Measurements from ENCODE around the gene MRPS35. TPM values are rescaled to one million over a fixed set of nuclear protein-coding genes. Genes with fewer than 3 reads are reported as not detected.

MRPS35 gene
- total and polyA plus RNA-seq, 10 donors: 20.5 to 40.8 (median 28.5) TPM

DNA sequence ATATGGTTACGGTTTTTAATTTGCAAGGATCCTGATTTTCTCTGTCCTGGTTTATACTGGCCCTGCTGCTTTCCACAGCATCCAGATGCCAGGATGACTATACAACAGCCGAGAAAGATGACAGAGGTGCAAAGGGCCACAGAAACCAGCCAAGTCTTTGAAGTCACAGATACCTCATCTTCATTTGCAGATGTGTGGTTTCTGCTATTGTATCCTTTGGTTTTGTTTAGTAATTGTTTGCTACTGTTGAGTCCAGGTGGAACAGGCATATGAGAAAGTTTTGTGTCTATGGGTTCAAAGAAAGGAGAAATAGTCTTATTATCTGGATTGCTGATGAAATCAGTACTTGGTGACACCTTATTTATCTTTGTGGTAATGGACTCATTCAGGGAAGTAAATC, 52.1 kb downstream of the MRPS35 start:
- Histone ChIP-seq H3K27ac (no peak overlapping the region), H3K4me1 (no peaks in the 10 kb centered on the region), H3K36me3 (peaks cover 0 to under 1% (median 0%) of the 10 kb centered on the region in 6 donors), H3K9me3 (no peaks in the 10 kb centered on the region), H3K4me3 (no peak overlapping the region), H3K27me3 (replicated peaks in 1 of 7) (no peaks in the 10 kb centered on the region)
- no peak for DNase-seq
- 87 to 96% (median 90%) methylated on average over 2 of the region's 2 CpGs for WGBS, 5 donors
- TF ChIP-seq, protein P1, sequence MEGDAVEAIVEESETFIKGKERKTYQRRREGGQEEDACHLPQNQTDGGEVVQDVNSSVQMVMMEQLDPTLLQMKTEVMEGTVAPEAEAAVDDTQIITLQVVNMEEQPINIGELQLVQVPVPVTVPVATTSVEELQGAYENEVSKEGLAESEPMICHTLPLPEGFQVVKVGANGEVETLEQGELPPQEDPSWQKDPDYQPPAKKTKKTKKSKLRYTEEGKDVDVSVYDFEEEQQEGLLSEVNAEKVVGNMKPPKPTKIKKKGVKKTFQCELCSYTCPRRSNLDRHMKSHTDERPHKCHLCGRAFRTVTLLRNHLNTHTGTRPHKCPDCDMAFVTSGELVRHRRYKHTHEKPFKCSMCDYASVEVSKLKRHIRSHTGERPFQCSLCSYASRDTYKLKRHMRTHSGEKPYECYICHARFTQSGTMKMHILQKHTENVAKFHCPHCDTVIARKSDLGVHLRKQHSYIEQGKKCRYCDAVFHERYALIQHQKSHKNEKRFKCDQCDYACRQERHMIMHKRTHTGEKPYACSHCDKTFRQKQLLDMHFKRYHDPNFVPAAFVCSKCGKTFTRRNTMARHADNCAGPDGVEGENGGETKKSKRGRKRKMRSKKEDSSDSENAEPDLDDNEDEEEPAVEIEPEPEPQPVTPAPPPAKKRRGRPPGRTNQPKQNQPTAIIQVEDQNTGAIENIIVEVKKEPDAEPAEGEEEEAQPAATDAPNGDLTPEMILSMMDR (IDR thresholded peaks at IDR 0.05 in 8 of 11, conservative IDR thresholded peaks at IDR 0.05 in 3 of 11): no peak
- TF ChIP-seq POLR2AphosphoS5 (IDR thresholded peaks at IDR 0.05) (no peak), POLR2A (IDR thresholded peaks at IDR 0.05) (no peak)
- intact Hi-C loops (cut with DNase I; ENCODE audit: low total_unique reads): no loop called here

GRCh38 chr12:27766587-27766986, 56.0 kb downstream of the MRPS35 start:
- no peaks in the 10 kb centered on the region for H3K9me3 ChIP-seq
- DNase-seq: no peak
- H3K4me1 ChIP-seq: no peaks in the 10 kb centered on the region
- TF ChIP-seq POLR2AphosphoS5 (IDR thresholded peaks at IDR 0.05): no peak
- no peak for TF ChIP-seq POLR2A (IDR thresholded peaks at IDR 0.05)
- TF ChIP-seq, protein P1 (IDR thresholded peaks at IDR 0.05 in 8 of 11, conservative IDR thresholded peaks at IDR 0.05 in 3 of 11): no peak
- intact Hi-C loops (cut with DNase I; ENCODE audit: low total_unique reads): no loop called here
- WGBS, 5 donors: 86 to 97% (median 92%) methylated on average over 3 of the region's 3 CpGs
- H3K4me3 ChIP-seq: no peak overlapping the region
- no peak overlapping the region for H3K27ac ChIP-seq
- no peaks in the 10 kb centered on the region for H3K36me3 ChIP-seq
- H3K27me3 ChIP-seq (replicated peaks in 1 of 7): no peaks in the 10 kb centered on the region

DNA sequence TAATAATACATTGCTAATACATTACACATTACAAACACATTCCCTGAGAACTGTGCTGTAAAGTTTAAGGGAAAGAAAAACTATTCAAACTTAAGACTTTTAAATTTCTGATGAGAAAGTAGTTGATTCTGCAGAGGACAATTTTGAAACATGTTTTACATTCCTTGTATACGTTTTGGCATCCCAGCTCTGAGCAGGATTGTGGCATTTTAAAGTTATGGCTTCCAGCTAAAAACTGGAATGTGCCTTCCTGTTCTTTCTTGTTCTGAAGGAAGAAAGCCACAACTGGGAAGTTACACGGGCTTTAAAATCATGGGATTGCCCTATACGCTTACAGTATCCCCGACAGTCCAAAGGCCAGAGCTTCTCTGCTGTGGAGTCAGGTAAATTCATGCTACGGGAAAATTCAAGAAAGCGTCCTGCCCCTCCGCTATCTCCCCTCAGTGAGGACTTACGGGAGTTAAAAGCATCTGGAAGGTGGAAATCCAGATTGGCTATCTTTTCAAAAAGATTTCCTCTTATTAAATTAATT, 58.6 kb downstream of the MRPS35 start:
- Histone ChIP-seq H3K27ac (no peak overlapping the region), H3K4me3 (no peak overlapping the region), H3K4me1 (no peaks in the 10 kb centered on the region), H3K36me3 (no peaks in the 10 kb centered on the region), H3K27me3 (replicated peaks in 1 of 7) (no peaks in the 10 kb centered on the region), H3K9me3 (no peaks in the 10 kb centered on the region)
- intact Hi-C loops (cut with DNase I; ENCODE audit: low total_unique reads): no loop called here
- 75 to 92% (median 90%) methylated on average over 8 of the region's 8 CpGs for WGBS, 5 donors
- no peak for DNase-seq
- TF ChIP-seq, protein P1 (IDR thresholded peaks at IDR 0.05 in 8 of 11, conservative IDR thresholded peaks at IDR 0.05 in 3 of 11): no peak
- TF ChIP-seq POLR2A (IDR thresholded peaks at IDR 0.05): no peak
- TF ChIP-seq POLR2AphosphoS5 (IDR thresholded peaks at IDR 0.05): no peak

GRCh38 chr12:27771481-27772327, 61.1 kb downstream of the MRPS35 start:
- Histone ChIP-seq H3K9me3 (no peaks in the 10 kb centered on the region), H3K27ac (no peak overlapping the region), H3K27me3 (replicated peaks in 1 of 7) (no peaks in the 10 kb centered on the region), H3K36me3 (no peaks in the 10 kb centered on the region), H3K4me1 (no peaks in the 10 kb centered on the region), H3K4me3 (no peak overlapping the region)
- intact Hi-C loops (cut with DNase I; ENCODE audit: low total_unique reads): no loop called here
- no peak for DNase-seq
- WGBS, 5 donors: 77 to 88% (median 80%) methylated on average over 3 of the region's 3 CpGs
- TF ChIP-seq, protein P1 (IDR thresholded peaks at IDR 0.05 in 8 of 11, conservative IDR thresholded peaks at IDR 0.05 in 3 of 11): no peak
- TF ChIP-seq POLR2A (IDR thresholded peaks at IDR 0.05): no peak
- no peak for TF ChIP-seq POLR2AphosphoS5 (IDR thresholded peaks at IDR 0.05)
